ENCODE data around the gene CARD19. TPM values are rescaled to one million over a fixed set of nuclear protein-coding genes. Genes with fewer than 3 reads are reported as not detected.
A peak's percentile ranks its signal among the peaks of the same experiment; 100 is the strongest.
"Not testable (repeated sequence)": the region's sequence is repeated elsewhere in the genome, so short reads cannot be mapped to it uniquely, and the experiment has no call there.

CARD19 gene
- polyA plus RNA-seq, 10 donors, result 22.9 to 38.0 (median 28.0) TPM

GRCh38 chr9:93130861-93131481 lies 35.0 kb downstream of the CARD19 start:
- DNase-seq, result peak in 1 of 3 donors; percentile 72

- DNase-seq, result no peak
Observed at GRCh38 chr9:93131599-93132286, 35.7 kb downstream of the CARD19 start.

- no peak for DNase-seq
Observed at GRCh38 chr9:93132287-93132927, 36.4 kb downstream of the CARD19 start.

GRCh38 chr9:93132946-93133680 lies 37.1 kb downstream of the CARD19 start:
- no peak for DNase-seq

- DNase-seq, result peak; percentile 49 to 93 (median 83)
Observed at GRCh38 chr9:93133681-93134014, 37.6 kb downstream of the CARD19 start.

GRCh38 chr9:93134015-93134739 lies 38.2 kb downstream of the CARD19 start, which contains the start of gene NINJ1:
Gene NINJ1, minus strand, starts transcription at chr9:93134251. Its CDS starts 34 bp downstream, at chr9:93134217.
- DNase-seq, result peak; percentile 76 to 95 (median 84)

- DNase-seq, result no peak
Observed at GRCh38 chr9:93134740-93135444, 38.9 kb downstream of the CARD19 start.

- no peak for DNase-seq
Observed at GRCh38 chr9:93136011-93136440, 40.0 kb downstream of the CARD19 start.

GRCh38 chr9:93137362-93137761 lies 41.3 kb downstream of the CARD19 start:
- no peak for DNase-seq

GRCh38 chr9:93138171-93138764 lies 42.3 kb downstream of the CARD19 start:
- no peak for DNase-seq

GRCh38 chr9:93139365-93140182 lies 43.6 kb downstream of the CARD19 start:
- DNase-seq, result no peak

GRCh38 chr9:93141771-93142483 lies 45.9 kb downstream of the CARD19 start:
- no peak for DNase-seq

GRCh38 chr9:93143830-93144530 lies 48.0 kb downstream of the CARD19 start:
- peak in 1 of 3 donors; percentile 64 for DNase-seq

GRCh38 chr9:93146696-93147095 lies 50.7 kb downstream of the CARD19 start:
- not testable (repeated sequence) for DNase-seq

- DNase-seq, result no peak
Observed at GRCh38 chr9:93147632-93148031, 51.6 kb downstream of the CARD19 start.

GRCh38 chr9:93148721-93149120 lies 52.7 kb downstream of the CARD19 start:
- no peak for DNase-seq

- no peak for DNase-seq
Observed at GRCh38 chr9:93149361-93149760, 53.3 kb downstream of the CARD19 start.

GRCh38 chr9:93151097-93151784 lies 55.2 kb downstream of the CARD19 start:
- DNase-seq, result no peak
